ENCODE data around the gene CLMP.
"Not testable (repeated sequence)": the region's sequence is repeated elsewhere in the genome, so short reads cannot be mapped to it uniquely, and the experiment has no call there.

CLMP gene

DNA sequence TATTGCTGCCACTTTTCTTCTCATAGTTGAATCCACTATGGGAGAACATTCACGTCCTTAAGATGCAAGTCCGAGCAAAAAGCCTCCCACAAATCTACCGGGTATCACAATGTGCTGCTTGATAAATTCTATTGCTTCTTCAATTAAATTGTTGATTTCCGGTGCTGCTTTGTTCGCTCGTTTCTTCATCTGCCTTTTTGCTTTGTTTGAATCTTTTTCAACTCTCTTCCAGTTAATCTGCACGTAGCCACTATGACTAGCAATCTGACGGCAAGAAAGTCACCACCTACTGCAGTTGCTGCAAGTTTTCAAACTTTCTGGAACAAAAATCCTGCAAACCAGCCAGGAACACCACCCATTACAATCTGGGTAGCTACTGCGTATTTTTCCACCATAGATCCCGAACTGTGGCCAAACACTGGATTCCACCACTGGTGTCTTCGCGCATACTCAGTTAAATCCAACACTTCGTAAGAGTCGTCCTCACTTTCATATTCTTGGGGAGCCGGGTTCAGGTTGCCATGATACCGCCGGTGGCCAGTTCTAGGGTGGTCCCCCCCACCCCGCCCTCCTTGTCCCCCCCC, 59.1 kb downstream of the CLMP start:
- DNase-seq (ENCODE audit: low read depth in 2 of 2), result no peak

DNA sequence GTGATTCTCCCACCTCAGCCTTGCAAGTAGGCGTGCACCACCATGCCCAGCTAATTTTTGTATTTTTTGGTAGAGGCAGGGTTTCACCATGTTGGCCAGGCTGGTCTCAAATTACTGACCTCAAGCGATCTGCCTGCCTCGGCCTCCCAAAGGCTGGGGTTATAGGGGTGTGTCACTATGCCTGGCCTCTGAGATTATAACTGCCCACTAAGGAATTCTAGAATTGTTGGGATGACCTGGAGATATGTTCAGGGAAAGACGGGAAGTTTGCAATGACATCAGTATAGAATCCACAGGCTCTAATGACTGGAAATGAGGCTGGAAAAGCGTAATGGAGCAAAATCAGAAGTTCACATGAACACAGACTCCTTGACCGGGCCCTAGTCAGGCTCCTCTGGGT, 62.2 kb downstream of the CLMP start:
- DNase-seq (ENCODE audit: low read depth in 2 of 2), result no peak

DNA sequence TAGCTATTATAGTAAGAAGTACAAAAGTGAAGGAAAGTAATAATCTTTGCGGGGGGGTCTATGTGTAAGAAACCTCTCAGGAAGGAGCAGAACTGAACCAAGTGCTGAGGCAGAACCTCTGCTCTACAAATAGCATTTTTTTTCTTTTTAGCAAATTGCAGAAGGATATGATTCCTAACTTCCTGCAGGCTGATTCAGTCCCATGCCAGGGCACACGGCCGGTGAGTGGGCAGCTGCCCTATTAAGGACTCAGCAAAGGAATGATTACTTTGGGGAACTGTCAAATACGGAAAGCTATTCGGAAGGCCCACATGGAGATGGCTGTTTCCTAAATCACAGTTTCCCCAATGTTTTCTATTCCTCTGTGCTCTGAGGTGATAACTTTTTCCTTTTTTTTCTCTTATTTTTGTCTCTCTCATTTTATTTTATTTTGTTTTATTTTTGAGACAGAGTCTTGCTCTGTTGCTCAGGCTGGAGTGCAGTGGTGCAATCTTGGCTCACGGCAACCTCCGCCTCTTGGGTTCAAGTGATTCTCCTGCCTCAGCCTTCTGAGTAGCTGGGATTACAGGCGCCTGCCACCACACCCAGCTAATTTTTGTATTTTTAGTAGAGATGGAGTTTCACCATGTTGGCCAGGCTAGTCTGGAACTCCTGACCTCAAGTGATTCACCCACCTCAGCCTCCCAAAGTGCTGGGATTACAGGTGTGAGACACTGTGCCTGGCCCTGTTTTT, 62.8 kb downstream of the CLMP start:
- not testable (repeated sequence) for DNase-seq (ENCODE audit: low read depth in 2 of 2)

DNA sequence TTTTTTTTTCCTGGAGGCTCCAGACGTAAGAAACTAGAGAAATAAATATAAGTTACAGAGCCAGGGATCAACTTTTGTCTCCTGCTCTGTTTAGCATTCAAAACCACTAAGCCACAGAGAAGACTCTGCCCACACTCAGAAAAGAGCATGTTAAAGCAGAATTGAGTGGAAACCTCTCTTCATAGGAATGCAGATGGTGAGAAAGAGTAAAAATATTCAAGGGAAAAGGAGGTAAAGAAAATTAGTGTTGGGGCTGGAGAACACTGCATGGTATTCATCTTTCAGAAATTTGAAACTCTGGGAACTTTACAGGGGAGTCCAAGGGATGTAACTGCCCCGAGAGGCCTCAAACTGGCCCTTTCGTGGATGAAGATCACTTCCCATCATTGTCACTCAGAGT, 65.1 kb downstream of the CLMP start:
- no peak for DNase-seq (ENCODE audit: low read depth in 2 of 2)

DNA sequence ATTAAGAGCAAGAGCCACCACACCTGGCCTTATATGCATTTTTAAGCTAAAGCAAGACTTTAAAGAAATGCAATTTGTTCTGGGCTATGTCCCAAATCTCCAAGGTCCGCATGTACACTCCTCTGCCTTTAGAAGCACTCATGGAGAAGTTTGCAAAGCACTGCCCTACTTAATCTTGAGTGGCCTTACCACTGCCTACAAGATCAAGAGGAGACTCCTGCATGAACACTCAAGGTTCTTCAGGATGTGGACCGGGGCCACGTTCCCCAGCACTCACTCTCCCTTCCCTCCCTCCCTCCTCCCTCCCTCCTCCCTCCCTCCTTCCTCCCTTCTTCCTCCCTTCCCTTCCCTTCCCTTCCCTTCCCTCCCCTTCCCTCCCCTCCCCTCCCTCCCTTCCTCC, 69.9 kb downstream of the CLMP start:
- DNase-seq (ENCODE audit: low read depth in 2 of 2), result no peak

DNA sequence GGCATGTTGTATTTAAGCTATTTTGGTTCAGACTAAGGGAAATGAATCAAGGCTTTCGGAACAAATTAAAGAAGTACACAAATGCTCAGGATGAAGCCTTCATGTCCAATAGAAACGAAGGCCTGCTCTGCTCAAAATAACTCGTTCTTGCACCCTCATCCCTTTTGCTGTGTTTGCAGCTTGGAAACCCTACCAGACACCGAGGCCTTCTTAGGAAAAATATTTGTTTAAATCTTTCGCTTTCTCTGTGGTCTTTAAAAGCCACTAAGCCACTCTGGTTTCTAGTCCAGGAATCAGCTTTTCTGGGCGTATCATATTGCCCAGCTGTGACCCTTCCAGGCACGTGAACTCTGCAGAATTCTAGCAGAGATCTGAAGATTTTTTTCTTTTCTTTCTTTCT, 72.2 kb downstream of the CLMP start:
- DNase-seq (ENCODE audit: low read depth in 2 of 2), result no peak

DNA sequence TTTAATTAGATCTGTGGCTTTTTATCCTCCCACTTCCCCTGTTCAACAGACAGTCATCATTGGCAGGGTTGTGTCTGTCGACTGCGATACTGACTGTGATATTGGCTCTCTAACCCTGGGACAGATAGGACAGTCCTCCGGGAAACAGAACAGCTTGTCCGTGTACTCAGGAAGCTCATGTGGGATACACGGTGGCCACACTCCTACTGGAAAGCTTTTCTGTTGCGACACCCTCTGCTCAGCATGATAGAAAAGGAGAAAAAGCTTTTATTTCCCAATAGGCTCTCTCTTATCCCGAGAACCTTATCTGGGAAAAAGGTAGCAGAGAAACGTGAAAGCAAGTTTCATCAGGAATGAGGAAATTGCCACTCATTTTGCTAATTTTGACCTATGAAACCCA, 72.7 kb downstream of the CLMP start:
- no peak for DNase-seq (ENCODE audit: low read depth in 2 of 2)

DNA sequence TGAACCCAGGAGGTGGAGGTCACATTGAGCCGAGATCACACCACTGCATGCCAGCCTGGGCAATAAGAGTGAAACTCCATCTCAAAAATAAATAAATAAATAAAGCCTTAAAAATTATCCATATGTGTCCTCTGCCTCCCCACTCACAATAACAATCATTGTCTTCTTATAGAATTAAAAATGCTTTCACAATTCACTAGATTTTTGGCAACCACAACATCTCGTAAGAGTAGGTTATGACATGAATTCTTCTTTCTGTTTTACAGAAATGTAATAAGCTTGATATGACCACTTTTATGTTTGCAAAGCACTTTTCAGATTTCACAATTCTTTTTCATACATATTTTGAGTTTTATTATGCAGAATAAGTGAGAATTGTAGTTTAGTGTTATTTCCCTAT, 78.6 kb downstream of the CLMP start:
- no peak for DNase-seq (ENCODE audit: low read depth in 2 of 2)

DNA sequence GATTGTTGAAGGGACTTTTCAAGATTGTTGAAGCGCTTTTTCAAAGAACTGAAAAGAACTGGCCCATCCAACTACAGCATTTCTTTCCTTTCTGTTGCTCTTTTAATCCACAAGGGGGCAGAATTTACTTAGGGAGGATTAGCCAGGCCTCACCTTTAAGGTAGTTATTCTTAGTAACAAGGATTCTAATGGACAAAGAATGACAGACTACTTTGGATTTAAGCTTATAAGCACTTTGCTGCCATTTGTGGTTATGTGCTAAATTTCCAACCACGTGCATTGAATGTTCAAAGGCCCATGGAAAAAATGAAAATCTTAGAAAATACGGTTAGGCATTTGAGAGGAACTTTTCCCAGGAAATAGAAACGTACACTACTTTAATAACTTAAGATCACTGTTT, 83.6 kb downstream of the CLMP start:
- DNase-seq (ENCODE audit: low read depth in 2 of 2), result no peak

DNA sequence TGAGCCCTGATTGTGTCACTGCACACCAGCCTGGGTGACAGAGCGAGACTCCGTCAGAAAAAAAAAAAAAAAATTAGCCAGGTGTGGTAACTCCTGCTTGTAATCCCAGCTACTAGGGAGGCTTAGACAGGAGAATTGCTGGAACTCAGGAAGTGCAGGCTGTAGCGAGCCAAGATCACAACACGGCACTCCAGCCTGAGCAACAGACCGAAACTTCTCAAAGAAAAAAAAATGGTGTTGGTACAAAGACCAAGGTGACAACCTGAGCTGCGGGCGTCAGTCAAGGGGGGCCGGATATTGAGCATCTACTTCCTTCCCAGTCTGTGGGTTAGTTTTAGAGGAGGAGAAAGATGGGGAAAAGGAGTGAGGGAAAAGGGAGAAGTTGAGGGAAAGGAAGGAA, 84.7 kb downstream of the CLMP start:
- no peak for DNase-seq (ENCODE audit: low read depth in 2 of 2)

DNA sequence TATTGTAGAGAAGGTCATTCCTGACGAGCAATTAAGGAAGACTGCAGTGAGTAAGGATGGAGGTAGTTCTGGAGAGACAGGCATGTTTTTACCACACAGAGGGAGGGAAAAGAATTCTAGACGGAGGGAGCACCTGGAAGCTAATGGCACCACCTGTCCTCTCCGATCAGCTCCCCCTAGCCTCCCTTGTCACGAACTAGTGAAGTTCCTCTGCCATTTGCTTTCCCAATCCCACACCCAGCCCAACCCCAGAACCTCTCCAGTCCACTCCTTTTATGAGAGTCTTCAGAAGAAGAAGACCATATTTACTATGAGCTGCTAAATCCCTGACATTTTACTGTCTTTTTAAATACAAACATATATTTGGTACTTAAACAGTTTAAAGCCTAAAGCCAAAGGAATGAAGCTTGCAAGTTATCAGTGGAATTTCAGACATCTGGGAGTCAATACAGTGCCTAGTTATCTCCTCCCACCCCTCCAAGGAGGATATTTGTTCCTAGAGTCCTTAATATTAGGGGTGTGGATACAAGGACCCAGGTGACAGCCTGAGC, 87.0 kb downstream of the CLMP start:
- DNase-seq (ENCODE audit: low read depth in 2 of 2), result no peak

DNA sequence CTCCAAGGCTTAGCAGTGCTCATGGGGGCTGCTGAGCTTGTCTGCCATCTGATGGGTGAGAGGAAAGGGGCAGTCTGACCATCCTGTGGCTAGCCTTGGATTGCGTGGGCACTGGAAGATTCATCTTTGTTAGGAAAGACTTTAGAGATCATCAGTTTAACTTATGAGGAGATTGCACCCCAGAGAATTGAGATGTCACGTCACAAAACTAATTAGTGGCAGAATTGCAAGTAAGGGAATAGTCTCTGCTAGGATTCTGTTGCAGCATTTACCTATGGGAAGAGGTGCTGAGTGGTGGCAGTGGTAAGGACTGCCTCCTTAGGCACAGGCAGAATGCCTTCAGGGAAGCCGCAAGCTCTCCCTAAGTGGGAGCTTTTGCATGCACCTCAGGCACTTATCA, 90.4 kb downstream of the CLMP start:
- DNase-seq (ENCODE audit: low read depth in 2 of 2), result no peak

DNA sequence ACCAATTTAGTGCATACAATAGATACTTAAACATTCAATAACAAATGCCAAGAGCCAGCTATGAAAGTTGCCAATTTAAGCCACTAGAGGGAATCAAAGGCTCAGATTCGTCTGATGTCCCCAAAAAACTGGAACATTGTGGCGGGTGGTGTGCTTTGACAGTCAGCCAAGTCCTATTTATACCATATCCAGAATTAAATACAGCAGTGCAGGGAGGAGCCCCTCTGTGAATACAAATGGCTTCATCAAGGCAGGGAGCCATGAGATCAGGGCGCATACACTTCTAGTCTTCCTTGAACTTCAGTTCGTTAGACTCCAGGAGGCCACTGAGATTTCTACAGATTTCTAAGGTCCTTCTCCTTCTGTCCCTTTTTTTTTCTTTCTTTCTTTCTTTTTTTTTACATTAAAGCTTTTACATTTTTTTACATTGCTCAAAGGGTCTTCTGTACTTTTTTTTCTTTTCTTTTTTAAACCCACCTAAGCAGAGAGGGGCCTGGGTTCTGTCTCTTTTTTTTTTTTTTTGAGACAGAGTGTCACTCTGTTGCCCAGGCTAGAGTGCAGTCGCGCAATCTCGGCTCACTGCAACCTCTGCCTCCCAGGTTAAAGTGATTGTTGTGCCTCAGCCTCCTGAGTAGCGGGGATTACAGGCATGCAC, 91.6 kb downstream of the CLMP start:
- DNase-seq (ENCODE audit: low read depth in 2 of 2), result no peak

DNA sequence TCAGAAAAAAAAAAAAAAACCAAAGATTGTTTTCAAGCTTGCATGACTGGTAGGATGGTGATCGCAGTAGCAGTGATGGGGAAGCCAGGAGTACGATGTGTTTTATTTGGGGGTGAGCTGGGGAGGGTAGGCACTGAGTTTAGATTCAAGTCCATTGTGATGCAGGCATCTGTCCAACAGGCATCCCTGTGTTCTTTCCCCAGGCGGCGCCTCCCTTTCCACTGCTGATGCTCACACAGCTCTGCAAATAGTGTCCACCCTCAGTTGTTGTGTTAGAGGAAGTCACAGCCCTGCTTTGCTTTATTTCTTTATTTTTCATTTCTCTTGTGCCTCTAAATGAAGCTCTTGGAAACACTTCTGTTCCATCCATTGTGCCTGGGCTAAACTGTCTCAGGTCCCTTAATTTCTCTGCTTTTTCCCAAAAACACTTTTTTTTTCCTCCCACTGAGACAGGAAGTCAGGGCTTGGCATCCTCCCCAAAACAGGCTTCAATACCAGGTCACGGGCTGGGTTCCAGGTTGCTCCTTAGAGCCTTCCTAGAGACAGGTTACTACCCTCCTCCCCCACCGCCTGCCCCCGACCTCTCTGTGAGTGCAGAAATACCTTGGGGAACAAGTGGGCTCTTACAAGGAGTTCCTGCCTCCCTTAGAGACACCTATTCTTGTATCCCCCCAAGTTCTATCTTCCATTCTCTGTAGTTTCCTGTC, 94.5 kb downstream of the CLMP start:
- no peak for DNase-seq (ENCODE audit: low read depth in 2 of 2)

DNA sequence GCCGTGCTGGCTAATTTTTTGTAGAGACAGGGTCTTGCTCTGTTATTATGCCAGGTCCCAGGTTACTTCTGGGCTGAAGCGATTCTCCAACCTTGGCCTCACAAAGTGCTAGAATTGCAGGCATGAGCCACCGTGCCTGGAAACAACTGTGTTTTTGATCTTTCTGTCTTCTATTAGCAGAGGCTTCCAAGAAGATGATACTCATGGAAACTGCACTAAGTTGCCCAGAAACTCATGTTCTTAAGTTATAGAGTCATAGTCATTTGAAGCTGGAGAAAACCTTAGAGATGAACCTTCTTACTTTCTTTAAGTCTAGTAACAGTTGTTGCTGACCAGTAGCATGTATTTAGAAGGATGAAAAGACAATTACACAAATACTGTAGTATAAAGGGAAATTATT, 96.1 kb downstream of the CLMP start:
- DNase-seq (ENCODE audit: low read depth in 2 of 2), result no peak

DNA sequence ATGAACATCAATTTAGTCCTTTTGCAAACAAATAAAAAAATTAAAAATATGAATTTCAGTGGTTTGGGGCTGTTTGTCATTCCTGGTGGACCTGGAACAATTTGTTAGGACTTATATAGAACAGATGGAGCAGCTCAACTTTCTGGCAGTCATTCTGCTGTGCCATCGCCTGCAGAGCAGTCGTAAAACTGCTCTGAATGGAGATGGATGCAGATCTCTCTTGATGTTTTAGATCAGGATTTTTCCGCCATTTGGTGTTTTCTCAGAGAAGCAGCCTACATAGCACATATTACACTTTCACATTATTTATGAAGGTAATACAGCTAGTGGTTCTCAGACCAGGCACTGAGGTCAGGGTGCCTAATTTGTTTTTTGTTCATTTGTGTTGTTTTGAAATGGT, 101.3 kb downstream of the CLMP start:
- DNase-seq (ENCODE audit: low read depth in 2 of 2), result no peak

DNA sequence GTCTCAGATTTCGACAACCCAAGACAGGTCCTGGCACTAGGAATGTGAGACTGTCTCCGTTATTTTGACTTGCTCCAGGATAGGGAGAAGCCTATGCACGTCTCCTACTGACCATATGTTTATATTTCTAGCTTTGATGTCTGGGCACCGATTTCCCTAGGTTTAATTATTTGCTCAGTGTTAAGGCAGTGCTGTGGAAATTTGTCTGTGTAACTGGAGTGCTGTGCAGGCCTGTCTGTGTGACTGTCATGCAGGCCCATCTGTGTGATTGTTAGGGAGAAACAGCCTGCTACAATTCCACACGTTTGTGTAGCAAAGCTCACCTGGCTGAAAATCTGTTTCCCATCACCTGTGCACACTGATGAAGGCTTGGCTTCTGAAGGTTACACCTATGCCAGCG, 103.5 kb downstream of the CLMP start:
- DNase-seq (ENCODE audit: low read depth in 2 of 2), result no peak

DNA sequence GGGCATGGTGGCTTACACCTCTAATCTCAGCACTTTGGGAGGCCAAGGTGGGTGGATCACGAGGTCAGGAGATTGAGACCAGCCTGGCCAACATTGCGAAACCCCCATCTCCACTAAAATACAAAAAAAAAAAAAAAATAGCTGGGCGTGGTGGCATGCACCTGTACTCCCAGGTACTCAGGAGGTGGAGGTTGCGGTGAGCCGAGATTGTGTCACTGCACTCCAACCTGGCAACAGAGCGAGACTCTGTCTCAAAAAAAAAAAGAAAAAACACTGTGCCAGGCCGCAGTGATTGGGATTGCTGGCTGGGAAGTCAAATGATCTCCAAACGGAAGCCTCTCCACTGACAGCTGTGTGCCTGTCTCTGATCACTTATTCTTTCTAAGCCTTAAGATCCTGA, 104.9 kb downstream of the CLMP start:
- not testable (repeated sequence) for DNase-seq (ENCODE audit: low read depth in 2 of 2)

DNA sequence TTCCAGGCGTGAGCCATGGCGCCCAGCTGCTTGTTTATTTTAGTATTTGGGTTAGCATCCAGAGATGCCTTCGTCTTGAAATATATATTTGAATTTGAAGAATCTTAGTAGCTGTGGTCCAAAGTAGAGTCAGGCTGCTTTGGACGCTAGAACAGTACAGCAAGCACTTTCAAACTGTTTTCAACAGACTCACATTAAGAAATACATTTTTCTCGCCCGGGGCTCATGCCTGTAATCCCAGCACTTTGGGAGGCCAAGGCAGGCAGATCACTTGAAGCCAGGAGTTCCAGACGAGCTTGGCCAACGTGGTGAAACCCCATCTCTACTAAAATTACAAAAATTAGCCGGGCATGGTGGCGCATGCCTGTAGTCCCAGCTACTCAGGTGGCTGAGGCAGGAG, 106.2 kb downstream of the CLMP start:
- DNase-seq (ENCODE audit: low read depth in 2 of 2), result not testable (repeated sequence)

DNA sequence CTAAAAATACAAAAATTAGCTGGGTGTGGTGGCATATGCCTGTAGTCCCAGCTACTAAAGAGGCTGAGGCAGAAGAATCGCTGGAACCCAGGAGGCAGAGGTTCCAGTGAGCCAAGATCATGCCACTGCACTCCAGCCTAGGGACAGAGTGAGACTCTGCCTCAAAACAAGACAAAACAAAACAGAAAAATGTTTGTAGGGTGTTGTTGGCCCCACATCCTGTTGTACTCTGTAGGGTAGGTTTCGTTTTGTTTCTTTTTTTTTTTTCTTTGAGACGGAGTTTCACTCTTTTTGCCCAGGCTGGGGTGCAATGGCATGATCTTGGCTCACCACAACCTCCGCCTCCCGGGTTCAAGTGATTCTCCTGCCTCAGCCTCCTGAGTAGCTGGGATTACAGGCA, 107.4 kb downstream of the CLMP start:
- not testable (repeated sequence) for DNase-seq (ENCODE audit: low read depth in 2 of 2)

DNA sequence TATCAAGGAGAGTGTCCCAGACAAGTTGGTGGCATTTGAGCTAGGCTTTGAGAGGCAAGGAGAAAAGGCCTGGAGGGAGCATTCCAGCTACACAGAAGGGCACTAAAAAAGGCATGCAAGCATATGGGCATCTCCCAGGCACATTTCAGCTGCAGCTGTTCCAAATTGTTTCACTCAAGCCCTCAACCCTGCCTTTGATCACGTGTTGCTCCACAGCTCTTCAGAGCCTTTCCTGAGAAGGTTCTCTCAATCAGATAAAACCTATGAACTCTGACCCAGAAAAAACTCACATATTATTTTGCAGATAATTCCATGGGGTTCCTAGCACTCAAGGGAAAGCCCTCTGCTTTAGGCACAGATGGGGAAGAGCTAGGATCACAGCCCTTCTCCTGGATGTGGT, 108.7 kb downstream of the CLMP start:
- no peak for DNase-seq (ENCODE audit: low read depth in 2 of 2)

DNA sequence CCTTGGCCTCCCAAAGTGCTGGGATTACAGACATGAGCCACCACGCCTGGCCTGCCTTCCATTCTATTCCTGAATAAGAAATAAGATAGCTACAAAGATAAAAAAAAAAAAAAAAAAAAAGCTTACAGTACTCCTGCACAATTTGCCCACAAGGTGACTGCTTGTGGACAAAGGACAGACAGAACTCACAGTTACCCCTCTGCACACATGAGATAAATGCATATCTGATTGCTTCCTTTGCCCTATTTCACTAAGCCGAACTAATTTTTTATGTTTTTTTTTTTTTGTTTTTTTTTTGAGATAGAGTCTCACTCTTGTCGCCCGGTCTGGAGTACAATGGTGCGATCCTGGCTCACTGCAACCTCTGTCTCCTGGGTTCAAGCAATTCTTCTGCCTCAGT, 109.6 kb downstream of the CLMP start:
- DNase-seq (ENCODE audit: low read depth in 2 of 2), result no peak

DNA sequence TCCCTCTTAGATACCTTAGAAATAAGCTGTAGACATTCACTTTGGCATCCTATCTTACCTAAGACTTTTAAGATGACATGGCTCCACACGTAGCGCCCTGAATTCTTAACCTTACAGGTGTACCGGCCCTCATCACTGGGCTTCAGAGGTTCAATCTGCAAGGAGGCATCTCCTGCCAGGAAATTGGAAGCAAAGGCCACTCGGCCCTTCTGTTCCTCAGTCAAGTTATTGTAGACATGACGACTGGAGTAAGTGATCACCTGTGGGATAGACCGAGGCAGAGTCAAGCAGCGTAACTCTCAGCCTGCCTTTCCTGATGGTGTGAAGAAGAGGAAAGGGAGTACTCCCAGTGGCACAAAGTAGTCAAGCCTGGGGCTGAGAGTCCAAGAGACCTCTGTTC, 110.6 kb downstream of the CLMP start:
- DNase-seq (ENCODE audit: low read depth in 2 of 2), result no peak

All from stimulated activated CD4-positive, alpha-beta T cell treated with anti-CD3 and anti-CD28 coated beads, Interleukin-12 subunit alpha, Interleukin-12 subunit beta, amount 100 ng/mL, for 24 hours (primary cell).